ENCODE measurements around the gene ALS2CL.

ALS2CL gene

GRCh38 chr3:46707601-46708011 lies 14.1 kb upstream of the ALS2CL start:
- ATAC-seq (ENCODE audit: insufficient read depth, low read depth), result no peak

GRCh38 chr3:46706771-46707582 lies 13.5 kb upstream of the ALS2CL start:
- ATAC-seq (ENCODE audit: insufficient read depth, low read depth) (no peak), DNase-seq (no peak)
- Histone ChIP-seq H3K4me2 (ENCODE audit: insufficient read depth, low read length) (no peak overlapping the region), H3K36me3 (ENCODE audit: insufficient read depth, low read length) (no peaks in the 10 kb centered on the region), H3K27me3 (ENCODE audit: insufficient read depth, low read length, poor library complexity) (no peaks in the 10 kb centered on the region), H3K4me1 (ENCODE audit: insufficient read depth, low read length) (no peaks in the 10 kb centered on the region), H3K27ac (ENCODE audit: low read length) (no peak overlapping the region), H3K9me3 (ENCODE audit: insufficient read depth, low read length, severe bottlenecking) (no peaks in the 10 kb centered on the region), H4K20me1 (ENCODE audit: insufficient read depth, low read length) (no peaks in the 10 kb centered on the region), H3K79me2 (ENCODE audit: insufficient read depth, low read length) (no peaks in the 10 kb centered on the region), H3K4me3 (ENCODE audit: low read depth in 1 of 2, low read length in 2 of 2) (no peak overlapping the region), H3K9ac (ENCODE audit: low read depth, low read length) (no peak overlapping the region), H2AFZ (ENCODE audit: low read depth, low read length) (no peak overlapping the region)
- TF ChIP-seq CTCF (IDR thresholded peaks at IDR 0.05; ENCODE audit: borderline replicate concordance, extremely low read depth, low read length, poor library complexity, severe bottlenecking) (no peak), EZH2 (IDR thresholded peaks at IDR 0.05; ENCODE audit: borderline replicate concordance, low read depth, low read length, severe bottlenecking) (no peak)

More at GRCh38 chr3:46707601-46708011, 14.1 kb upstream of the ALS2CL start:
- H3K79me2 ChIP-seq (ENCODE audit: insufficient read depth, low read length), result no peaks in the 10 kb centered on the region
- no peaks in the 10 kb centered on the region for H3K4me1 ChIP-seq (ENCODE audit: insufficient read depth, low read length)
- H3K36me3 ChIP-seq (ENCODE audit: insufficient read depth, low read length), result no peaks in the 10 kb centered on the region
- TF ChIP-seq CTCF (IDR thresholded peaks at IDR 0.05; ENCODE audit: borderline replicate concordance, extremely low read depth, low read length, poor library complexity, severe bottlenecking) (no peak), EZH2 (IDR thresholded peaks at IDR 0.05; ENCODE audit: borderline replicate concordance, low read depth, low read length, severe bottlenecking) (no peak)
- H2AFZ ChIP-seq (ENCODE audit: low read depth, low read length), result no peak overlapping the region
- H3K27ac ChIP-seq (ENCODE audit: low read length), result no peak overlapping the region
- no peaks in the 10 kb centered on the region for H4K20me1 ChIP-seq (ENCODE audit: insufficient read depth, low read length)
- H3K27me3 ChIP-seq (ENCODE audit: insufficient read depth, low read length, poor library complexity), result no peaks in the 10 kb centered on the region
- H3K4me3 ChIP-seq (ENCODE audit: low read depth in 1 of 2, low read length in 2 of 2), result no peak overlapping the region
- no peak for DNase-seq
- H3K4me2 ChIP-seq (ENCODE audit: insufficient read depth, low read length), result no peak overlapping the region
- H3K9ac ChIP-seq (ENCODE audit: low read depth, low read length), result no peak overlapping the region
- H3K9me3 ChIP-seq (ENCODE audit: insufficient read depth, low read length, severe bottlenecking), result no peaks in the 10 kb centered on the region

GRCh38 chr3:46705751-46706552 lies 12.5 kb upstream of the ALS2CL start:
- no peak overlapping the region for H3K4me3 ChIP-seq (ENCODE audit: low read depth in 1 of 2, low read length in 2 of 2)
- TF ChIP-seq CTCF (IDR thresholded peaks at IDR 0.05; ENCODE audit: borderline replicate concordance, extremely low read depth, low read length, poor library complexity, severe bottlenecking), result peak; percentile 4
- TF ChIP-seq EZH2 (IDR thresholded peaks at IDR 0.05; ENCODE audit: borderline replicate concordance, low read depth, low read length, severe bottlenecking), result no peak
- ATAC-seq (ENCODE audit: insufficient read depth, low read depth) (no peak), DNase-seq (no peak)
- H3K9me3 ChIP-seq (ENCODE audit: insufficient read depth, low read length, severe bottlenecking), result no peaks in the 10 kb centered on the region
- H4K20me1 ChIP-seq (ENCODE audit: insufficient read depth, low read length), result no peaks in the 10 kb centered on the region
- H3K4me2 ChIP-seq (ENCODE audit: insufficient read depth, low read length), result no peak overlapping the region
- H3K9ac ChIP-seq (ENCODE audit: low read depth, low read length), result no peak overlapping the region
- no peaks in the 10 kb centered on the region for H3K36me3 ChIP-seq (ENCODE audit: insufficient read depth, low read length)
- no peak overlapping the region for H2AFZ ChIP-seq (ENCODE audit: low read depth, low read length)
- H3K27ac ChIP-seq (ENCODE audit: low read length), result no peak overlapping the region
- no peaks in the 10 kb centered on the region for H3K79me2 ChIP-seq (ENCODE audit: insufficient read depth, low read length)
- no peaks in the 10 kb centered on the region for H3K4me1 ChIP-seq (ENCODE audit: insufficient read depth, low read length)
- H3K27me3 ChIP-seq (ENCODE audit: insufficient read depth, low read length, poor library complexity), result no peaks in the 10 kb centered on the region
